IPS-18c (cell line): ENCODE measurements around the gene FXYD4.

Experiments used
- H3K4me3 ChIP-seq: 2 replicates; pipeline ENCODE4 v1.7.0; 2013; ENCODE audit warnings: low read depth, mild to moderate bottlenecking, low read length, moderate library complexity; ENCODE audit not compliant: insufficient read depth
- H3K9me3 ChIP-seq: one replicate; pipeline ENCODE4 v1.6.1; 2013; ENCODE audit warnings: mild to moderate bottlenecking, low read length, moderate library complexity; ENCODE audit not compliant: control insufficient read depth, insufficient read depth

Gene FXYD4

DNA sequence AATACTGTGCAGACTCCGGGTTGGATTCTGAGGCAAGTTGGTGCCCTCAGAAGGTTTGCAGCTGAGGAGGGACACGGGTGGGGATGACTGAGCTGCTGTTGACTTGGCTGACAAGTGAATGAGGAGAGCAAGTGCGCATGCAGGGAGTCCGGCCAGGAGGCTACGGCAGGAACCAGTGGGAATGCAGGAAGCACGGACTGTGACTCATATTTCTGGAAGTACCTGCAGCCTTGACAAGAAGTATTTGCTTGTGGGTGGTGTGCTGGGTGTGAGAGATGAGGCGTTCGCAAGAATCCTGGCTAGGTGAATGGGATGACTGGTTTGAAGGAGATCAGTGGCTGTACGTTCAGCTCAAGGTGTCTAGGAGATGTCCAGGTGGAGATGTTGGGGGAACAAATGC lies 30.8 kb upstream of the FXYD4 start:
- H3K4me3 ChIP-seq, result no peak overlapping the region
- H3K9me3 ChIP-seq, result no peaks in the 10 kb centered on the region

GRCh38 chr10:43341450-43341849 lies 30.0 kb upstream of the FXYD4 start:
- no peaks in the 10 kb centered on the region for H3K9me3 ChIP-seq
- no peak overlapping the region for H3K4me3 ChIP-seq

DNA sequence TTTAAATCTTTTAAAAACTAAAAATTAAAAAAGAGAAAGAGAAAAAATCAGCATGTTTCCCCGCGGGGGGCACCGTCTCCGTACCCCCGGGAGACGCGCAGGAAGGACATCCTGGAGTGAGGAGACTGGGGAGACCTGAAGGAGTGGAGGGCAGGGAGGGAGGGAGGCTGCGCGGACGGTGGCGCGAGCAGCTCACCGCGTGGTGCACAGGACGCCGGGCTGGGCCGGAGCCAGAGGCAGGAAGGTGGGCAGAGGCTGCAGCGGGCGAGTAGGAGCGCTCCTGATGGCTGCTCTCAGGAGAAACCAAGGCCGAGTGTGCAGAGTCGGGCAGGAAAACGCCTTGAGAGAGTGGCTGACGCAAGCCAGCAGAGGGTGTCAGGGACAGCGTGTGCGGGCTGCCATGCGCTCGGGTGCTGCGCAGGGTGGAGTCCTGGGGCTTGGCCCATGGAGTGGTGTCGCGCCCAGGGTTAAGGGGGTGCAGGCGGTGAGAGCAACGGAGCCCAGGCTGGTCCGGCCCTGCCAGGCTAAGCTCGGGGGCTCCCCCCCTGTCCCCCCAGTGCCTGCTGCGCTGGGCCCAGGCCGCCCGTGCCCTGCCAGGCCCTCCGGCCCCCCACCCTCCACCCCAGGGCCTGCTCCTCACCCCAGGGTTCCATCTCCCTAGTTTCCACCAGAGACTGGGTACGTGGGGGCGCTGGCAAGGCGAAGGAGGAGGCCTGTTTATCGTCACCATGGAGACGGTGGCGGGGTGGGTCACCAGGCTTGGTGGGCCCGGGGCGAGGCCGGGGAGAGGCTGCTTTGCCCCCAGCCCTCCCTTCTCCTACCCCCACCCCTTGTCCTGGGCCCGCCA lies 28.9 kb upstream of the FXYD4 start:
- Histone ChIP-seq H3K9me3 (no peaks in the 10 kb centered on the region), H3K4me3 (no peak overlapping the region)

- no peaks in the 10 kb centered on the region for H3K9me3 ChIP-seq
- H3K4me3 ChIP-seq, result no peak overlapping the region
Measured at GRCh38 chr10:43343126-43343525, 28.3 kb upstream of the FXYD4 start.

GRCh38 chr10:43344051-43344450 lies 27.4 kb upstream of the FXYD4 start:
- no peak overlapping the region for H3K4me3 ChIP-seq
- H3K9me3 ChIP-seq, result no peaks in the 10 kb centered on the region

DNA sequence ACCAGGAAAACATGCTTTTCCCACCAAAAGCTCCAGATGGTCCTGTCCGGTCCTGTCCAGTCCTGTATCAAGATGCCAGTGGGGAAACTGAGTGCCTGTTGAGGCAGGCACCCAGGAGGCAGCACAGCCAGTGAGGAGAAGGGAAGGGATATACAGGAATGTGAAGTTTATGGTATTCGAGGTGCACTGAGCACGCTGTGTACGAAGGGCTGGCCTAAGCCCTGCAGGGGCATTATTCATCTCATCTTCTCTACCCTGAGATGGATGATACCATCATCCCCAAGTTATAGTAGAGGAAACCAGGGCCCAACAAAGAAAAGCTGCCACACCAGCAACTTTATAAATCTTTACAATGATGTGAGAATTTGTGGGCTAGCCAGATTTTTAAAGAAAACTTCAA lies 23.4 kb upstream of the FXYD4 start:
- Histone ChIP-seq H3K9me3 (no peaks in the 10 kb centered on the region), H3K4me3 (no peak overlapping the region)

GRCh38 chr10:43348511-43349312 lies 22.7 kb upstream of the FXYD4 start:
- Histone ChIP-seq H3K4me3 (no peak overlapping the region), H3K9me3 (no peaks in the 10 kb centered on the region)

DNA sequence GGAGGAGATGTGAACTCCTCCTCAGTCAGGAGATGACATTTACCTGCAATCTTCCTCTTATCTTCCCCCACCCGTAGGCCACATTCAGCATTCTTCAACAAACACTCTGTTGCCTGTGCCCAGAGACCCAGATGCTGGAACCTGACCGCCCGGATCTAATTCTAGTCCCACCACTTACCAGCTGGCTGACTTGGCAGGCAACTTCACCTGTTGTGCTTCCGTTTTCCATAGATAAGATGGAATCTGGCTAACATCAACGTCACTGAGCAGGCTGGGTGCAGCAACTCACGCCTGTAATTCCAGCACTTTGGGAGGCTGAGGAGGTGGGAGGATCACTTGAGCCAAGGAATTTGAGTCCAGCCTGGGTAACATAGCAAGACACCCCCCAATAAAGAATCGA lies 21.3 kb upstream of the FXYD4 start:
- no peaks in the 10 kb centered on the region for H3K9me3 ChIP-seq
- no peak overlapping the region for H3K4me3 ChIP-seq

DNA sequence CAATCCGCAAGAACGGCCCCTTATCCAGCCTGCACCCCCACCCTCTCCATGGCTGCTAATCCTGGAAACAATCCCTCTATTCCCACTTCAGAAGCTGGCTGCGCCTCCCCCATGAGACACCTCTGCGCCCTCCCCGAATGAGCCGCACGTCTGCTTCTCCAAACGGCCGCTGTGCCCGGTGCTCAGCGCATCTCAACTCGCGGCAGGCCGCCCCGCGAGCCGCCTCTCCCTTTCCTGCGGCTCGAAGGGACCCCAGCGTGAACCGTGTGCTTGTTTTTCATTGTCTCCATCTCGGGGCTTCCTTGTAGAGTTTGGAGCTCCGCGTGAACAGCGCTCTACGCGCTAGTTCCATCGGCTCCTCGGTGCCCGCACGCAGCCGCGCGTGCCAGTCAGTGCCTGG lies 20.8 kb upstream of the FXYD4 start:
- no peak overlapping the region for H3K4me3 ChIP-seq

DNA sequence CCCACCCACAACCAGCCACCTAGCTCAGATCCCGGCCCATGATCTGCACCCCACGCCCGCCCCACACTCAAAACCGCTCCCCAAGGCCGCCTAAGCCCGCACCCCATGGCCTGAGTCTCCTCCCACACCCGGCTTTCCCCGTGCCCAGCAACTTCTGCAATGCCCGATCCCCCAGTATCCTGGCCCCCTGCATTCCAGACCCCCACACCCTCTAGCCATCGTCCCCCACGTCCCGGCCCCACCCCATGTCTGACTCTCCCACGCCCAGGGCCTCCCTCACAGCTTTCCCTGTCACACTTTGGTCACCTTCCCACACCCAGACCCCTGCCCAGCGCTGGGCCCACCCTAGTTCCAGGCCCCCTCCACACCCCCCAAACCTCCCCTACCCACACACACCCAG lies 20.1 kb upstream of the FXYD4 start:
- Histone ChIP-seq H3K9me3 (no peaks in the 10 kb centered on the region), H3K4me3 (no peak overlapping the region)

More for the DNA sequence above, 20.8 kb upstream of the FXYD4 start:
- no peaks in the 10 kb centered on the region for H3K9me3 ChIP-seq

DNA sequence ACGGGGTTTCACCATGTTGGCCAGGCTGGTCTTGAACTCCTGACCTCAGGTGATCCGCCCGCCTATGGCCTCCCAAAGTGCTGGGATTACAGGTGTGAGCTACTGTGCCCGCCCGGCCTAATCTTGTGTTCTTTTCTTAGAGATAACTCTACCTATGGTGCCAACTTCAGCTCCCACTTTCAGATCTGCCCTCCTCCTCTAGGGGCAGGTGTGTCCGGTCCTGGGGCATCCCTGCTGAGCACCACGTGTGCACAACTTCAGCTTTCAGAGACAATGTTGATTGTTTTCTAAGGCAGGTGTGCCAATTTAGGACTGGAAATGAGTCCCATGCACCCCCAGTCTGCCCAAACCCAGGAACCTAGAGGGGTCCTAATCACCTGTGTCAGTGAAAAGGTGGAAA lies 18.5 kb upstream of the FXYD4 start:
- Histone ChIP-seq H3K9me3 (no peaks in the 10 kb centered on the region), H3K4me3 (no peak overlapping the region)

- no peaks in the 10 kb centered on the region for H3K9me3 ChIP-seq
- no peak overlapping the region for H3K4me3 ChIP-seq
Measured at GRCh38 chr10:43353495-43354329, 17.7 kb upstream of the FXYD4 start.

- H3K9me3 ChIP-seq, result no peaks in the 10 kb centered on the region
- H3K4me3 ChIP-seq, result no peak overlapping the region
Measured at GRCh38 chr10:43354330-43354635, 17.2 kb upstream of the FXYD4 start.

DNA sequence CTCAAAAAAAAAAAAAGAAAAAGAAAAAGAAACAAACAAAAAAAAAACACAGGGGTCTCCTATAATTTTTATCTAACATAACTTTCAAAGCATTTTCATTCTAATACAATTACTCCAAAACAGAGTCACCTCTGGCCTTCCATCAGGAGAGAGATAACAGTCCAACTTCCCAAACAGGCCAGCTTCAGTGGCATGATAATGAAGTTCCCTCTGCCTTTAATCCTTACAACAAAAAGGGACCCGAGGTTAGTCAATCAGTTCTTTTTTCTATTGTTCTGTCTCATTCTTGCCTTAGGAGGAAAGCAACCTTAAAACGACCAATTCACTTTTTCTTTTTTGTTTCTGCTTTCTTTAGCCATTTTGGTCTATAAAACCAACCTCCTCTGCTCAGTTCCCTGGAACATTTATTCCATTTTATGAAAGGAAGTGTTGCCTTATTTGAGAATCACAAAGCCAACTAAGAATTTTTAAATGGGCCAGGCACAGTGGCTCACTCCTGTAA lies 16.5 kb upstream of the FXYD4 start:
- Histone ChIP-seq H3K4me3 (no peak overlapping the region), H3K9me3 (no peaks in the 10 kb centered on the region)

- Histone ChIP-seq H3K9me3 (no peaks in the 10 kb centered on the region), H3K4me3 (no peak overlapping the region)
Measured at GRCh38 chr10:43355749-43356371, 15.6 kb upstream of the FXYD4 start.

- no peaks in the 10 kb centered on the region for H3K9me3 ChIP-seq
- H3K4me3 ChIP-seq, result no peak overlapping the region
Measured at GRCh38 chr10:43360086-43360485, 11.3 kb upstream of the FXYD4 start.

DNA sequence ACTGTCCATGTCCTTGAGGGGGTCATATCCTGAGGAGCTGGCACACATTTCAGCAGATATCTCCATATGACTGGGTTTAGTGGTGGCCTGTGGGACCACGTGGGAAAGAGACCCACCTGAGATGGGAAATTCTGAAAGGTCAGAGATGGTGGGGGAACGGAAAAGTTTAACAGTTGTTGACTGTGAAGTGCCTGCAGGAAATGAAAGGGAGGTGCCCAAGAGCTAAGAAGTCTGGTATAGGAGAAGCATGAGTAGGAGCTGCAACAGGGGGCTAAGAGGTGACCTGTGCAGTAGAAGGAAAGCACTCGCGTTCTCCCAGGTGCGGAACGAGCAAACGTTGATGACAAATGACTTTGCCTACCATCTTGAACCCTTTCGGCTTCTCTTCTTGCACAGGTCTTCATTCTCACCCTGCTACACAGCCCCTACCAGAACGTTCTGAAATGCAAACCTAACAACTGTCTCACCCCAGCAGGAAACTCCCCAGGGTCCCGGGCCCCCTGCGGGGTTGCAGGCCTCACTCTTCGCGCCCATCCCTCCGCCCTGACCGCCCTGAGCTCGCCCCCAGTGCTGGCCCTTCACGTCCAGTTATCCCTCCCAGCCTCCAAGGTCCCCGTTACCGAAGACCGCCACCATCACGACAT lies 9.8 kb upstream of the FXYD4 start:
- Histone ChIP-seq H3K9me3 (no peaks in the 10 kb centered on the region), H3K4me3 (peak overlapping the region; percentile 73)
